D721Med (cell line): ENCODE measurements around the gene KLRC3.
"Not testable (repeated sequence)": the region's sequence is repeated elsewhere in the genome, so short reads cannot be mapped to it uniquely, and the experiment has no call there.

Experiments
- DNase-seq: peaks from one replicate; pipeline ENCODE4 v3.0.0; 2011; ENCODE audit warnings: low spot score; ENCODE audit not compliant: insufficient read length
- FAIRE-seq: peaks from 2 replicates; lab custom pipeline; 2011; peaks lifted over from hg19 to GRCh38; lab: Jason Lieb, UNC
- CTCF ChIP-seq: IDR thresholded peaks from 2 replicates; pipeline ENCODE4 v1.5.1; 2012; ENCODE audit warnings: mild to moderate bottlenecking, control low read depth; ENCODE audit not compliant: insufficient read depth; ENCODE audit errors: missing control alignments

KLRC3 gene

GRCh38 chr12:10395390-10395998 is 24.9 kb downstream of the KLRC3 start:
- DNase-seq (no peak), FAIRE-seq (no peak)
- no peak for TF ChIP-seq CTCF

- not testable (repeated sequence) for FAIRE-seq, DNase-seq
Measured at GRCh38 chr12:10394531-10395152, 25.8 kb downstream of the KLRC3 start.

GRCh38 chr12:10393291-10393690 is 27.1 kb downstream of the KLRC3 start:
- no peak for TF ChIP-seq CTCF
- no peak for FAIRE-seq
- DNase-seq, result no peak

GRCh38 chr12:10392394-10392930 is 27.9 kb downstream of the KLRC3 start:
- no peak for TF ChIP-seq CTCF
- FAIRE-seq (no peak), DNase-seq (no peak)

- FAIRE-seq, result not testable (repeated sequence)
Measured at GRCh38 chr12:10390991-10391390, 29.4 kb downstream of the KLRC3 start.

GRCh38 chr12:10389904-10390303 is 30.5 kb downstream of the KLRC3 start, which contains the start of gene KLRK1:
TSS of gene KLRK1 (minus strand) at chr12:10390041. CDS start at chr12:10388810, 1,231 bp downstream.
- no peak for TF ChIP-seq CTCF
- FAIRE-seq (no peak), DNase-seq (no peak)

More at GRCh38 chr12:10390991-10391390, 29.4 kb downstream of the KLRC3 start:
- DNase-seq, result not testable (repeated sequence)

- no peak for DNase-seq
- TF ChIP-seq CTCF, result no peak
- no peak for FAIRE-seq
Measured at GRCh38 chr12:10388624-10389413, 31.6 kb downstream of the KLRC3 start.

- DNase-seq, FAIRE-seq: not testable (repeated sequence)
Measured at GRCh38 chr12:10387498-10387897, 32.9 kb downstream of the KLRC3 start.
